Measurements from ENCODE around the gene COL4A2. TPM values are rescaled to one million over a fixed set of nuclear protein-coding genes. Genes with fewer than 3 reads are reported as not detected.

COL4A2 gene
- total RNA-seq, 4 donors from 2014 or later: 75.1 to 322 (median 115) TPM

DNA sequence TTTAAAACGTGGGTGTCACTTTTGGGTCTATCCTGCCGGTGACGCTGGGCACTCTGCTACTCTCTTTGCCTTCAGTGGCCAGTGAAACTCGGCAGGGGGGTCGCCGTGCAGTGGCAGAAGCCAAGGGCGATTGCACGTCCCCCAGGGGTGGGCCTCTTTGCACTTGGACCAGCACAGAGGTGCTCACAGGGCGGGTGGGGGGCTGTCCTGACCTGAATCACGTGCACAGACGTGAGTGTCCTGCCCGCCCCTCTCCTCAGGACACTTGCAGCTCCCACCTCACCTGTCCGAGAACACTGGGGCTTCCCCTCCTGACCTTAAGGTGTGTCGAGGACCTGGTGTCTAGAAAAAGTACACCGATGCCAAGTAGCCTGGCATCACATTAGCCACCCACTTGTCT lies 16.3 kb upstream of the COL4A2 start:
- in situ Hi-C loops (cut with MboI; ENCODE audit: low pct_ligation_motif_present in 1 of 4, low pct_unique_long_range_greater_than_20kb in 1 of 4, low sequenced_read_pairs in 3 of 4): no loop called here

DNA sequence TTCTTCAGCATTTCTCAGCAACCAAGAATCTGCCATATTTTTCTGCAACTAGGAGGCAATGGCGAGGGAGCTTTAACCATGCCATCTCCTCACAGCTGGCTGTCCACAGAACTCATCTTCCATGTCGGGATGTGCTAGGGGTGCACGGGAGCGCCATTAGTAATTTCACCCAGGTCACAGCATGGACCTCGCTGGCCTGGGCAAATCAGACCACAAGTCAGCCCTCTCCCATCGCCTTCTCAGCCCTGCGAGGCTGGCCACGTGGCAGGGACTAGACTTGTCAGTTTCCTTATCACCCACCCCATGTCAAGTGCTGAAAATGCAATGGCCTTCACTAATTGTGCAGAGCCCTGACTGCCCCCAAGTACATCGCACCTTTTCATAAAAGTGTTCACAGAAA lies 15.8 kb upstream of the COL4A2 start:
- intact Hi-C loops (cut with DNase I; ENCODE audit: low total_unique reads) (no loop called here), in situ Hi-C loops (cut with MboI; ENCODE audit: low pct_ligation_motif_present in 1 of 4, low pct_unique_long_range_greater_than_20kb in 1 of 4, low sequenced_read_pairs in 3 of 4) (no loop called here)
- no peak for DNase-seq
- Histone ChIP-seq H3K9me3 (no peaks in the 10 kb centered on the region), H3K4me1 (peaks cover 0 to 21% (median 13%) of the 10 kb centered on the region in 4 donors), H3K36me3 (no peaks in the 10 kb centered on the region), H3K4me3 (no peak overlapping the region), H3K27me3 (no peaks in the 10 kb centered on the region), H3K27ac (peak overlapping the region; percentile 65 to 72 (median 70))
- TF ChIP-seq, protein P1, sequence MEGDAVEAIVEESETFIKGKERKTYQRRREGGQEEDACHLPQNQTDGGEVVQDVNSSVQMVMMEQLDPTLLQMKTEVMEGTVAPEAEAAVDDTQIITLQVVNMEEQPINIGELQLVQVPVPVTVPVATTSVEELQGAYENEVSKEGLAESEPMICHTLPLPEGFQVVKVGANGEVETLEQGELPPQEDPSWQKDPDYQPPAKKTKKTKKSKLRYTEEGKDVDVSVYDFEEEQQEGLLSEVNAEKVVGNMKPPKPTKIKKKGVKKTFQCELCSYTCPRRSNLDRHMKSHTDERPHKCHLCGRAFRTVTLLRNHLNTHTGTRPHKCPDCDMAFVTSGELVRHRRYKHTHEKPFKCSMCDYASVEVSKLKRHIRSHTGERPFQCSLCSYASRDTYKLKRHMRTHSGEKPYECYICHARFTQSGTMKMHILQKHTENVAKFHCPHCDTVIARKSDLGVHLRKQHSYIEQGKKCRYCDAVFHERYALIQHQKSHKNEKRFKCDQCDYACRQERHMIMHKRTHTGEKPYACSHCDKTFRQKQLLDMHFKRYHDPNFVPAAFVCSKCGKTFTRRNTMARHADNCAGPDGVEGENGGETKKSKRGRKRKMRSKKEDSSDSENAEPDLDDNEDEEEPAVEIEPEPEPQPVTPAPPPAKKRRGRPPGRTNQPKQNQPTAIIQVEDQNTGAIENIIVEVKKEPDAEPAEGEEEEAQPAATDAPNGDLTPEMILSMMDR (IDR thresholded peaks at IDR 0.05): no peak
- TF ChIP-seq POLR2AphosphoS5 (IDR thresholded peaks at IDR 0.05): no peak
- TF ChIP-seq EP300 (IDR thresholded peaks at IDR 0.05; ENCODE audit: low read depth): no peak
- TF ChIP-seq POLR2A (IDR thresholded peaks at IDR 0.05): no peak
- 89 to 91% methylated on average over 3 to 9 of the region's 9 CpGs for WGBS, 2 donors (ENCODE audit: low coverage in 1 of 2)

More for the DNA sequence above, 16.3 kb upstream of the COL4A2 start:
- no peaks in the 10 kb centered on the region for H3K36me3 ChIP-seq
- no peak overlapping the region for H3K4me3 ChIP-seq
- intact Hi-C loops (cut with DNase I; ENCODE audit: low total_unique reads): no loop called here
- H3K27me3 ChIP-seq: no peaks in the 10 kb centered on the region
- no peaks in the 10 kb centered on the region for H3K9me3 ChIP-seq
- peaks cover 0 to 25% (median 15%) of the 10 kb centered on the region in 4 donors for H3K4me1 ChIP-seq
- DNase-seq: no peak
- TF ChIP-seq POLR2AphosphoS5 (IDR thresholded peaks at IDR 0.05) (no peak), EP300 (IDR thresholded peaks at IDR 0.05; ENCODE audit: low read depth) (no peak), POLR2A (IDR thresholded peaks at IDR 0.05) (no peak)
- TF ChIP-seq, protein P1 (IDR thresholded peaks at IDR 0.05): no peak
- peak overlapping the region; percentile 65 to 72 (median 70) for H3K27ac ChIP-seq
- WGBS, 2 donors (ENCODE audit: low coverage in 1 of 2): 73 to 76% methylated on average over 5 to 15 of the region's 15 CpGs

DNA sequence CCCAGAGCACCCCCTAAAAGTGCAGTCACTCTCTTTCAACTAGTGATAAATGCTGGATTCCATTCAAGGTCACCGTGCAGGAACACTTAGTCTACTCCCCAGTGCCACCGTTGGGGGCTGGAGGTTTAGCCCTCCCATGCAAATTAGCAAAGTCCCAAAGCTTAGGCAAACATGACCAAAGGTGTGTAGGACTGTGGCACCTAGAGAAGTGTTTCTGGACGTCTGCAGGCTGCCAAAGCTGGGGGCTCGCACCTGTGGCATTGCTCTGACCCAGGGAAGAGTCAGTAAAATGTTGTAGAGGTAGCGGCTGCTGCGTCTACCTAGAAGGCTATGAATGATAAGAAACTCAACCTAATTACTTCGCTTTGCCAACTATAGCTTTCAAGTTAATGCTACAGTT lies 14.0 kb upstream of the COL4A2 start:
- in situ Hi-C loops (cut with MboI; ENCODE audit: low pct_ligation_motif_present in 1 of 4, low pct_unique_long_range_greater_than_20kb in 1 of 4, low sequenced_read_pairs in 3 of 4) (no loop called here), intact Hi-C loops (cut with DNase I; ENCODE audit: low total_unique reads) (no loop called here)
- peak overlapping the region in 2 of 4 donors; percentile 53 to 72 for H3K27ac ChIP-seq
- no peaks in the 10 kb centered on the region for H3K27me3 ChIP-seq
- H3K36me3 ChIP-seq: no peaks in the 10 kb centered on the region
- no peak overlapping the region for H3K4me3 ChIP-seq
- no peak for DNase-seq
- 62 to 85% methylated on average over 4 to 7 of the region's 7 CpGs for WGBS, 2 donors (ENCODE audit: low coverage in 1 of 2)
- H3K4me1 ChIP-seq: peaks cover 0 to 24% (median 5%) of the 10 kb centered on the region in 4 donors
- TF ChIP-seq, protein P1 (IDR thresholded peaks at IDR 0.05): no peak
- no peak for TF ChIP-seq POLR2A (IDR thresholded peaks at IDR 0.05)
- H3K9me3 ChIP-seq: no peaks in the 10 kb centered on the region

DNA sequence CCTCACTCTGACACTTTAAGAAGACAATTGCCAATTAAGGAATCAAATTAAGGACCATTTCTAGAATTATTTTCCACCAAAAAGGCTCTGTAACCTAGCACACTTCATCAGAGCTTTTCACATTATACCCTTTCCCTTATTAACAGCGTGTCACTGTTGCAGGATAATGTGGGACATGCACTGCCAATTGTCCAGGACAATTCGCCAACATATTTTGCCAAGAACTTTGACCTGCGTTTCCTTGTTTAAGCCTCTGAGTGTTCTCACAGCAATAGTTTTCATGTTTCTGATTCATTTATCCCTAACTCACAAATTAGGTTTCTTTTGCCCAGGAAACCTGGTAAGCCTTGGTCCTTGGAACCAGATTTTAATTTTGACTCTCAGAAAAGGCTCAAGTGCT lies 13.4 kb upstream of the COL4A2 start:
- H3K36me3 ChIP-seq: no peaks in the 10 kb centered on the region
- H3K27ac ChIP-seq: peak overlapping the region; percentile 13 to 72 (median 56)
- H3K4me1 ChIP-seq: peaks cover 0 to 29% (median 7%) of the 10 kb centered on the region in 4 donors
- H3K27me3 ChIP-seq: peaks cover 1% of the 10 kb centered on the region
- TF ChIP-seq POLR2A (IDR thresholded peaks at IDR 0.05) (no peak), POLR2AphosphoS5 (IDR thresholded peaks at IDR 0.05) (no peak), EP300 (IDR thresholded peaks at IDR 0.05; ENCODE audit: low read depth) (no peak)
- TF ChIP-seq, protein P1 (IDR thresholded peaks at IDR 0.05): no peak
- H3K9me3 ChIP-seq: no peaks in the 10 kb centered on the region
- WGBS, 2 donors (ENCODE audit: low coverage in 1 of 2): 67 to 73% methylated on average over 1 to 3 of the region's 3 CpGs
- in situ Hi-C loops (cut with MboI; ENCODE audit: low pct_ligation_motif_present in 1 of 4, low pct_unique_long_range_greater_than_20kb in 1 of 4, low sequenced_read_pairs in 3 of 4) (no loop called here), intact Hi-C loops (cut with DNase I; ENCODE audit: low total_unique reads) (no loop called here)
- no peak overlapping the region for H3K4me3 ChIP-seq
- DNase-seq: no peak

Measured in transverse colon (tissue), 4 donors.